Duodenal mucosa (tissue), 2 donors: ENCODE results near the gene PGAP1.

Experiments used
- H3K27ac ChIP-seq: one replicate; pipeline ENCODE4 v1.7.0; 2013; ENCODE audit warnings: low read depth, low read length
- H3K27me3 ChIP-seq, 2 donors: one replicate each; pipeline ENCODE4 v1.7.0; 2013; ENCODE audit warnings: low read length in 2 of 2, control low read depth in 1 of 2; ENCODE audit not compliant: insufficient read depth in 2 of 2, control insufficient read depth in 1 of 2
- H3K36me3 ChIP-seq, 2 donors: one replicate each; pipeline ENCODE4 v1.7.0; 2013; ENCODE audit warnings: low read length in 2 of 2, control low read depth in 1 of 2; ENCODE audit not compliant: insufficient read depth in 2 of 2, control insufficient read depth in 1 of 2
- H3K4me1 ChIP-seq, 2 donors: one replicate each; pipeline ENCODE4 v1.7.0; 2013; ENCODE audit warnings: low read length in 2 of 2, control low read depth in 1 of 2; ENCODE audit not compliant: insufficient read depth in 2 of 2, control insufficient read depth in 1 of 2
- H3K4me3 ChIP-seq, 2 donors: one replicate each; pipeline ENCODE4 v1.7.0; 2013; ENCODE audit warnings: low read length in 2 of 2, low read depth in 1 of 2
- H3K9ac ChIP-seq, 2 donors: one replicate each; pipeline ENCODE4 v1.7.0; 2013; ENCODE audit warnings: low read length in 2 of 2, low read depth in 1 of 2
- H3K9me3 ChIP-seq, 2 donors: one replicate each; pipeline ENCODE4 v1.7.0; 2013; ENCODE audit warnings: low read length in 2 of 2, control low read depth in 1 of 2; ENCODE audit not compliant: control insufficient read depth in 1 of 2

Gene PGAP1

GRCh38 chr2:196823750-196824522 lies 102.6 kb downstream of the PGAP1 start:
- H3K9ac ChIP-seq, result no peak overlapping the region
- peaks cover 0 to 7% of the 10 kb centered on the region in 2 donors for H3K4me1 ChIP-seq
- peaks cover 0 to 3% of the 10 kb centered on the region in 2 donors for H3K27me3 ChIP-seq
- H3K27ac ChIP-seq, result no peak overlapping the region
- no peaks in the 10 kb centered on the region for H3K36me3 ChIP-seq
- no peak overlapping the region for H3K4me3 ChIP-seq
- H3K9me3 ChIP-seq, result peaks cover 0 to 6% of the 10 kb centered on the region in 2 donors

GRCh38 chr2:196821195-196821594 lies 105.3 kb downstream of the PGAP1 start:
- no peak overlapping the region for H3K4me3 ChIP-seq
- H3K27ac ChIP-seq, result no peak overlapping the region
- no peaks in the 10 kb centered on the region for H3K36me3 ChIP-seq
- peaks cover 6% of the 10 kb centered on the region in 2 donors for H3K9me3 ChIP-seq
- H3K4me1 ChIP-seq, result no peaks in the 10 kb centered on the region
- H3K9ac ChIP-seq, result no peak overlapping the region
- peaks cover 0 to 3% of the 10 kb centered on the region in 2 donors for H3K27me3 ChIP-seq

GRCh38 chr2:196809260-196809659 lies 117.2 kb downstream of the PGAP1 start, which contains the start of gene C2orf66:
C2orf66 (minus strand) TSS chr2:196809355; CDS start chr2:196809336, 19 bp downstream.
- Histone ChIP-seq H3K4me3 (no peak within 1 kb of the TSS), H3K4me1 (peaks cover 0 to 4% of the 10 kb centered on the region in 2 donors), H3K27me3 (no peaks in the 10 kb centered on the region), H3K36me3 (no peaks in the 10 kb centered on the region), H3K9ac (no peak within 1 kb of the TSS), H3K9me3 (no peaks in the 10 kb centered on the region), H3K27ac (no peak within 1 kb of the TSS)

GRCh38 chr2:196808083-196808665 lies 118.3 kb downstream of the PGAP1 start:
- H3K4me1 ChIP-seq, result peaks cover 0 to 4% of the 10 kb centered on the region in 2 donors
- H3K27ac ChIP-seq, result no peak overlapping the region
- no peaks in the 10 kb centered on the region for H3K27me3 ChIP-seq
- no peaks in the 10 kb centered on the region for H3K36me3 ChIP-seq
- no peak overlapping the region for H3K4me3 ChIP-seq
- H3K9ac ChIP-seq, result no peak overlapping the region
- H3K9me3 ChIP-seq, result no peaks in the 10 kb centered on the region

GRCh38 chr2:196804381-196804780 lies 122.1 kb downstream of the PGAP1 start:
- Histone ChIP-seq H3K27ac (no peak overlapping the region), H3K4me3 (no peak overlapping the region), H3K9ac (no peak overlapping the region), H3K9me3 (no peaks in the 10 kb centered on the region), H3K4me1 (peaks cover 0 to 4% of the 10 kb centered on the region in 2 donors), H3K27me3 (no peaks in the 10 kb centered on the region), H3K36me3 (no peaks in the 10 kb centered on the region)

GRCh38 chr2:196802401-196802800 lies 124.1 kb downstream of the PGAP1 start:
- no peak overlapping the region for H3K27ac ChIP-seq
- no peak overlapping the region for H3K9ac ChIP-seq
- no peak overlapping the region for H3K4me3 ChIP-seq
- H3K4me1 ChIP-seq, result no peaks in the 10 kb centered on the region
- H3K9me3 ChIP-seq, result no peaks in the 10 kb centered on the region
- peaks cover 0 to under 1% of the 10 kb centered on the region in 2 donors for H3K36me3 ChIP-seq
- no peaks in the 10 kb centered on the region for H3K27me3 ChIP-seq

- no peak overlapping the region for H3K27ac ChIP-seq
- H3K36me3 ChIP-seq, result peaks cover 5 to 7% of the 10 kb centered on the region in 2 donors
- no peaks in the 10 kb centered on the region for H3K4me1 ChIP-seq
- H3K9me3 ChIP-seq, result no peaks in the 10 kb centered on the region
- H3K4me3 ChIP-seq, result no peak overlapping the region
- no peaks in the 10 kb centered on the region for H3K27me3 ChIP-seq
- no peak overlapping the region for H3K9ac ChIP-seq
Observed at GRCh38 chr2:196801674-196802261, 124.7 kb downstream of the PGAP1 start.

GRCh38 chr2:196798980-196799379 lies 127.5 kb downstream of the PGAP1 start:
- Histone ChIP-seq H3K27ac (no peak overlapping the region), H3K36me3 (peaks cover 8 to 28% of the 10 kb centered on the region in 2 donors), H3K27me3 (no peaks in the 10 kb centered on the region), H3K4me3 (peak overlapping the region; percentile 93 to 98), H3K4me1 (no peaks in the 10 kb centered on the region), H3K9ac (peak overlapping the region; percentile 52 to 95), H3K9me3 (no peaks in the 10 kb centered on the region)

- Histone ChIP-seq H3K36me3 (peaks cover 36 to 78% of the 10 kb centered on the region in 2 donors), H3K27ac (no peak overlapping the region), H3K4me1 (no peaks in the 10 kb centered on the region), H3K9me3 (no peaks in the 10 kb centered on the region), H3K9ac (no peak overlapping the region), H3K27me3 (no peaks in the 10 kb centered on the region), H3K4me3 (no peak overlapping the region)
Observed at GRCh38 chr2:196792865-196793264, 133.6 kb downstream of the PGAP1 start.

- Histone ChIP-seq H3K36me3 (peaks cover 24 to 81% of the 10 kb centered on the region in 2 donors), H3K9me3 (no peaks in the 10 kb centered on the region), H3K27me3 (no peaks in the 10 kb centered on the region), H3K4me3 (no peak overlapping the region), H3K4me1 (no peaks in the 10 kb centered on the region), H3K27ac (no peak overlapping the region), H3K9ac (no peak overlapping the region)
Observed at GRCh38 chr2:196783431-196784094, 142.9 kb downstream of the PGAP1 start.
